H1 (cell line): ENCODE data around the gene NR4A3. TPM values are rescaled to one million over a fixed set of nuclear protein-coding genes. Genes with fewer than 3 reads are reported as not detected.
A peak's percentile ranks its signal among the peaks of the same experiment; 100 is the strongest.

Experiments
- CHD7 ChIP-seq: fragments of 300-600 bp; sonication (generic); IDR thresholded peaks from 2 replicates; pipeline ENCODE4 v1.7.1; 2012; ENCODE audit warnings: low read length, moderate library complexity, mild to moderate bottlenecking, inconsistent platforms; ENCODE audit not compliant: insufficient replicate concordance
- EZH2 ChIP-seq: fragments of 200-600 bp; sonication (generic); IDR thresholded peaks from 2 replicates; pipeline ENCODE4 v1.7.1; 2012; ENCODE audit warnings: low read depth, mild to moderate bottlenecking, moderate library complexity, low read length, inconsistent platforms; ENCODE audit not compliant: severe bottlenecking
- HDAC2 ChIP-seq, 2 experiments: fragments of 300-600 bp in 1 of 2; sonication (generic) in 1 of 2; IDR thresholded peaks; 2 replicates each; pipeline ENCODE4 v1.6.1; 2011 to 2012; ENCODE audit warnings: low read depth in 2 of 2, low read length in 2 of 2, mild to moderate bottlenecking in 2 of 2, moderate library complexity in 2 of 2, borderline replicate concordance in 1 of 2, inconsistent platforms in 1 of 2
- MAFK ChIP-seq: IDR thresholded peaks from 2 replicates; pipeline ENCODE4 v1.6.1; 2012; ENCODE audit warnings: low read depth, mild to moderate bottlenecking, improper control_type of control experiment, low read length
- RAD21 ChIP-seq, 2 experiments: IDR thresholded peaks in 1 of 2; conservative IDR thresholded peaks in 1 of 2; 2 replicates each; pipeline ENCODE4 v1.6.1; 2011; ENCODE audit warnings: low read depth in 2 of 2, low read length in 2 of 2, improper control_type of control experiment in 1 of 2, inconsistent platforms in 1 of 2, mild to moderate bottlenecking in 1 of 2, moderate library complexity in 1 of 2
- polyA plus RNA-seq, 7 experiments: library from polyadenylated mRNA; depleted of rRNA in 3 of 7; stranded (reverse) in 5 of 7; unstranded in 2 of 7; fragments of >200 nt in 5 of 7; fragments of 200-250 nt in 2 of 7; gene quantifications; 1 replicate in 5 of 7; 2 replicates in 1 of 7; 4 replicates in 1 of 7; pipeline versions ENCODE4 v1.2.1 to v1.2.3, GENCODE V29; 2011 to 2013; ENCODE audit warnings: missing spikeins in 2 of 7, mixed read lengths in 2 of 7
- total RNA-seq: library from RNA; stranded (reverse); fragmentation: NEBNext Ultra II Directional; extraction: Animal tissue kit (Norgen Biotek cat#: 25700); gene quantifications from 2 replicates; pipeline ENCODE4 v1.2.1, GENCODE V29; 2021

The NR4A3 gene
- total and polyA plus RNA-seq, 2 of the 8 experiments (the other 6 are each of a cell fraction or from before 2014, with no cell fraction given), result 0.05 to 0.30 TPM

GRCh38 chr9:99822806-99823591 lies 1.3 kb downstream of the NR4A3 start (continued):
- TF ChIP-seq CHD7 (no peak), EZH2 (peak; percentile 65), MAFK (no peak), HDAC2 (IDR thresholded peaks at IDR 0.05; ENCODE audit: borderline replicate concordance in 1 of 2, low read depth in 2 of 2, low read length in 2 of 2) (peak in 1 of 2 experiments; percentile 34; a peak in 1 of 4 replicates), RAD21 (IDR thresholded peaks at IDR 0.05 in 1 of 2, conservative IDR thresholded peaks at IDR 0.05 in 1 of 2; ENCODE audit: low read depth in 2 of 2, low read length in 2 of 2) (no peak)
